GM18499 (cell line): ENCODE measurements around the gene MED22.
"Not testable (repeated sequence)": the region's sequence is repeated elsewhere in the genome, so short reads cannot be mapped to it uniquely, and the experiment has no call there.

Experiments used
- ATAC-seq: cut with Tn5 transposase; IDR thresholded peaks from one replicate; pipeline ENCODE4 v1.9.1; 2021; ENCODE audit warnings: moderate number of reproducible peaks; ENCODE audit not compliant: insufficient read depth, unreplicated experiment

Gene MED22

GRCh38 chr9:133317551-133317950, 30.4 kb downstream of the MED22 start:
- not testable (repeated sequence) for ATAC-seq

GRCh38 chr9:133315997-133316396, 31.9 kb downstream of the MED22 start:
- ATAC-seq, result no peak

GRCh38 chr9:133309608-133310007, 38.3 kb downstream of the MED22 start:
- no peak for ATAC-seq

- no peak for ATAC-seq
Observed at GRCh38 chr9:133307301-133307700, 40.6 kb downstream of the MED22 start.

- no peak for ATAC-seq
Observed at GRCh38 chr9:133306242-133307204, 41.4 kb downstream of the MED22 start.

GRCh38 chr9:133305731-133306130, 42.2 kb downstream of the MED22 start:
- ATAC-seq, result no peak

- ATAC-seq, result no peak
Observed at GRCh38 chr9:133304477-133305377, 43.2 kb downstream of the MED22 start.

- ATAC-seq, result no peak
Observed at GRCh38 chr9:133304158-133304470, 43.8 kb downstream of the MED22 start.

GRCh38 chr9:133303266-133304157, 44.4 kb downstream of the MED22 start:
- no peak for ATAC-seq

- no peak for ATAC-seq
Observed at GRCh38 chr9:133301253-133302230, 46.4 kb downstream of the MED22 start.

- not testable (repeated sequence) for ATAC-seq
Observed at GRCh38 chr9:133299996-133300395, 47.9 kb downstream of the MED22 start.

- no peak for ATAC-seq
Observed at GRCh38 chr9:133294257-133294656, 53.7 kb downstream of the MED22 start.

- no peak for ATAC-seq
Observed at GRCh38 chr9:133290751-133291302, 57.1 kb downstream of the MED22 start.
